CD4-positive, alpha-beta T cell treated with Interleukin-17A for 4 hours (primary cell): ENCODE measurements around the gene ERMAP.
"Not testable (repeated sequence)": the region's sequence is repeated elsewhere in the genome, so short reads cannot be mapped to it uniquely, and the experiment has no call there.

Source experiments
- DNase-seq: peaks from one replicate; pipeline ENCODE4 v3.0.0-alpha.2; 2020; ENCODE audit warnings: mixed read lengths

ERMAP gene

DNA sequence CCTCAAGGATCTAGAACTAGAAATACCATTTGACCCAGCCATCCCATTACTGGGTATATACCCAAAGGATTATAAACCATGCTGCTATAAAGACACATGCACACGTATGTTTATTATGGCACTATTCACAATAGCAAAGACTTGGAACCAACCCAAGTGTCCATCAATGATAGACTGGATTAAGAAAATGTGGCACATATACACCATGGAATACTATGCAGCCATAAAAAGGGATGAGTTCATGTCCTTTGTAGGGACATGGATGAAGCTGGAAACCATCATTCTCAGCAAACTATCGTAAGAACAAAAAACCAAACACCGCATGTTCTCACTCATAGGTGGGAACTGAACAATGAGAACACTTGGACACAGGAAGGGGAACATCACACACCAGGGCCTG is 2.1 kb upstream of the ERMAP start:
- DNase-seq = not testable (repeated sequence)

DNA sequence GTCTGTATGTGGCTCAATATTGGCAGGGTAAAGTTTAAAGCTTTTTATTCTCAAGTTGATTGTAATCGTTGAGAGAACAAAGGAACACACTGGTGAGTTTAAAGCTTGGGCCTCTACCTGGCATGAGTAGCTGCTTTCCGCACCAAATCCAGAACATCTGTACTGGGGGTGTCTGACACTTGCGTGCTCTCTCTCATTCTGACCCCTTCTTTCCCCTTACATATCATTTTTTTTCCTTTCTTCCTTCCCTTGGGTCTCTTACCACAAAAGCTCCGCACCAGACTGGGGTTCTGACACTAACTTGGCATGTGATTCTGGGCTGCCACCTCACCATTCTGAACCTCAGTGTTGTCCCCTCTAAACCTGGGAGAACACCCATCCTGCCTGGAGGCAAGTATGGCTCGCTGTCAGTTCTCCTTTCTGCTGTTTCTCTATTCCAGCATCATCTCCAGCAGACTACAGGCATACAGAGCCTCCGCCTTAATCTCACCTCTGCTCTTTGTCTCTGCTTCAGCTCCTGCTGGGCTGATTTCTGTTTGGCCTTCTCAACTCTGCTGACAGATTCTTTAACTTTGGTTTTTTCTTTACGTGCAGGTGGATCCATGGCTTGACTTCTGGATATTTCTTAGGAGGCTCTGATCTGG is 859 bp upstream of the ERMAP start:
- peak; percentile 20 for DNase-seq

DNA sequence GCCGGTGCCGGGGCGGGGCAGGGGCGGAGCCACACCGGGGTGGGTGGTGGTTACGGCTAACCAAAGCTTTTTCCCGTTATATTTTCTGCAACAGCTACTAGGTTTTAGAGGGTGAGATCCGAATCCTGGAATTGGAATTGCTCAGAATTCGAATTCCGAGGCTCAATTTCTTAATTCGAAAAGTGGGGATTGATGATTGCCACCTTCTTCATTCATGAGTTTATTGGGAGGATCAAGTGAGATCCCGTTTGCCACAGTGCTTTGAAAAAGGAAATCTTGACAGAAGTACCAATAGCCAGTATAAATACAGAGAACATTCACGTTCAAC is 482 bp downstream of the ERMAP start:
- no peak for DNase-seq

DNA sequence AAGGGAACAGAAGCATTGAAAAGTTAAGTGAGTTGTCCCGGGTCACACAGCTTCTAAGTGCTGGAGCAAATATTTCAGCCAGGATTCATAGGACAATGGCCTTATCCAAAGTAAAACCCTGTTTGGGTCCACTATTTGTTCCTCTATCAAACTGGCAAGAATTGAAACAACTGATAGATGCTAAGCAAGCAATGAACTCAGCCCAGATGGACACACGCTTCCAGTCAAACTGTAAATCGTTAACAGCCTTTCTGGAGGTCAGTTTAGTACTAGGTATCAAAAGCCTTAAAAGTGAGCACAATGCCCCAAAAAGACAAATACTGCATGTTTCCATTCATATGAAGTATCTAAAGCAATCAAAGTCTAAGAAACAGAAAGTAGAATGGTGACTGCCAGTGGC is 1.1 kb downstream of the ERMAP start:
- DNase-seq = no peak

DNA sequence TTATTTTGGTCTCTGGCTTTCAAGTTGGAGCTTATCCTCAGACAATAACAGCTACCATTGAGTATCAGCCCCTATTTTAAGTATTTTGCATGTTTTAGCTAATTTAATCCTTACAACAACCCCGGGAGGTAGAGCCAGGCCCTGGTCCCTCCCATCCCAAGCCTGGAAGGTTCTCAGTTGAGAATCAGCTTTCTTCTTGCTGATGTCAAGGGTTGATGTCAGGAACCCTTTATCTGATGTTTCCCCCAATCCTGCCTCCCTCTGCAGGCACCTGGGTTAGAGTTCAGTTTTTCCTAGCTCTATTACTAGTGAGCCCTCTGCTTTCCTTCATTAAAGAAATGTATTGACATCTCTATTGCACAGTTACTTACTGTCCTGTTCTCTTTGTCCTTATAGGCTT is 3.9 kb downstream of the ERMAP start:
- no peak for DNase-seq

DNA sequence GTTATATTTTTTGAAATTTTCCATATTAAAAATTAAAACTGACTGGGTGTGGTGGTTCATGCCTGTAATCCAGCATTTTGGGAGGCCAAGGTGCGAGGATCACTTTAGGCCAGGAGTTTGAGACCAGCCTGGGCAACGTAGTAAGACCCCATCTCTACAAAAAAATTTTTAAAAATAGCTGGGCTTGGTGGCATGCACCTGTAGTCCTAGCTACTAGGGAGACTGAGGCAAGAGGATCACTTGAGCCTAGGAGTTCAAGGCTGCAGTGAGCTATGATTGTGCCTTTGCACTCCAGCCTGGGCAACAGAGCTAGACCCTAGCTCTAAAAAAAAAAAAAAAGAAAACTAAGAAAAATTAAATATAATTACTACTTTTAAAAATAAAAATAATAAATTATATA is 4.8 kb downstream of the ERMAP start:
- DNase-seq = no peak

DNA sequence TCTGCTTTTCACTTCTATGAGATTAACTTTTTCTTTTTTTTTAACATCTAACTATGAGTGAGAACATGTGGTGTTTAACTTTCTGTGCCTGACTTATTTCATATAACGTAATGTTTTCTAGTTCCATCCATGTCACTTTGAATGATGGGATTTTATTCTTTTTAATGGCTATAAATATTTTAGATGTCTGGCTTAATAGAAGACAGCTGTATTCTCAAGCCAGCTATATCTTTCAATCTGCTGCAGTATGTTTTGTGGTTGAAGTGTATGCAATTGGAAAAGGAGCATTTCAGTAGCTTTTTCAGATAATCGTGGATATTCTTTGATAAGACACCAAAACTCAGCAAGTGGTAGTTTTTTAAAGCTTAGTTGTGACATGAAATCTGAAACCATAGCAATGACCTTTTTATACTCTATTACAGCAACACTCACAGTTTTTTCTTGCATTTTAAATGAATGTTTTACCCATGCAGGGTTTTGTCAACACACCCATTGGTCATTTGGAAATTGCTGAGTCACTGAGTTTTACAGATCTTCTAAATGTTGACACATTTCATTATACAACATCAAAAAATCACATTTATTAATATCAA is 6.0 kb downstream of the ERMAP start:
- DNase-seq = no peak

DNA sequence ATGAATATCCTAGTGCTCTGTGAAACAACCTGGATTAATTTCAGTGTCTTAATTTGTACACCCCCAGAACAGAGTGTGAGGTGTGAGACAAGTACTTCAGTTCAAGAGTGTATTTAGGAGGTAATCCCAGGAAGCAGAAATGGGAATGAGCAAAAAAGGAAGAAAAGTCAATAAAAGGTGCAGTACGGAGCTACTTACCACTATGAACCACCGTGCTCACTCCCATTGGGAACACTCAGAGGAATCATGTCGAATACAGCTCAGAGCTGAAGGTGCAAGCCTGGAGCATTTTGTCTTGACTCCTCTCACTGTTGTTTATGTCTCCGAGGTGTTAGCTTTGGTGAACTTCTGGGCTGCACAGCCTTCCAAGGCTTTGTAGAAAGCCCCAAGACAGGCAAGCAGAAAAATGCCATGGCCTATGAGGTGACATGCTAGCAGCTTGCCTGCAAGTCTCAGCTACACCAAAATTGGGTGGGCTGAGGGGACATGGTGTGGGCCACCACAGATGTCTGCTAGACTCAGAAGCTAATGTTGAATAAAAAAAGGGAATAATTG is 7.6 kb downstream of the ERMAP start:
- no peak for DNase-seq

DNA sequence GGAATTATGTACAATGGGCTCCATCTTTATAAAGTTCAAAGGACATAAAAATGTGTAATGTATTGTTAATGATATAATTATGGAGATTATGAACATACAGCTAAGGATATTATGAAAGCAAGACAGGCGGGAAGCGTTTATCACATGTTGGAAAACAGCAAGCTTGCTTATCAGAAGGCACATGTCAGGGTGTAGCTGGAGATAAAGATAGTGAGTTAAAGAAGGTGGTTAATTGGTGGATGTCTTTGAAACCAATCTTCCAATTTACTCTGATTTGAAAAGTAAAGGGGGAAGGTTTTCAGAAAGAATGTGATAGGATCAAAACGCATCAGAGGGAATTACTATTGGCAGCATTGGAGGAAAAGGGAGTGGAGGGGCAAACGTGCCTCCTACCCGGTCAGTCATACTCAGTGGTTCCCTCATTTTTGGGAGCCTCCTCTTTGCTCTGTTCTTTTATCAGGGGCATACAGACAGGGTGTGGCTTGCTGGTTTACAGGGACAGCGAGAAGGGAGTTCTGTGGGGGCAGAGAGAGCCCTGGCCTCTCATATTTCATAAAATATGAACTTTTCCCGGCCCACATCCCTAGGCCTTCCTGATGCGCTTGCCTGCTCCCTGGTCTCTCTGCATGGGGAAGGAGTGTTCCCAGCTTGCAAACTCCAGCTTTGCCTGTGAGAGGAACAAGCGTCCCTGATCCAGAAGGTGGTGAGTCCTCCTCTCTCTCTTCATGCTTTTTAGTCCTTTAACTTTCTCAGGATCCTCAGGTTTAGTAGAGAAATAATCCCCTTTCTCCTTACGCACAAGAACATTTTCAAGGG is 8.3 kb downstream of the ERMAP start:
- no peak for DNase-seq

DNA sequence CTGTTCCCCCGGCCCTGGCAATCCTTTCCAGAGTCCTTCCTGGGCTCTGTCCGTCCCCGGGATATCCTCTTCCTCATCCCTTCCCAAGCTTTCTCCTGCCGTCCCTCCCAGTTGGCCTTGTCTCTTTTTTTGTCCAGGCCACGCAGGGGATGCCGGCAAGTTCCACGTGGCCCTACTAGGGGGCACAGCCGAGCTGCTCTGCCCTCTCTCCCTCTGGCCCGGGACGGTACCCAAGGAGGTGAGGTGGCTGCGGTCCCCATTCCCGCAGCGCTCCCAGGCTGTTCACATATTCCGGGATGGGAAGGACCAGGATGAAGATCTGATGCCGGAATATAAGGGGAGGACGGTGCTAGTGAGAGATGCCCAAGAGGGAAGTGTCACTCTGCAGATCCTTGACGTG is 13.7 kb downstream of the ERMAP start:
- DNase-seq = no peak

DNA sequence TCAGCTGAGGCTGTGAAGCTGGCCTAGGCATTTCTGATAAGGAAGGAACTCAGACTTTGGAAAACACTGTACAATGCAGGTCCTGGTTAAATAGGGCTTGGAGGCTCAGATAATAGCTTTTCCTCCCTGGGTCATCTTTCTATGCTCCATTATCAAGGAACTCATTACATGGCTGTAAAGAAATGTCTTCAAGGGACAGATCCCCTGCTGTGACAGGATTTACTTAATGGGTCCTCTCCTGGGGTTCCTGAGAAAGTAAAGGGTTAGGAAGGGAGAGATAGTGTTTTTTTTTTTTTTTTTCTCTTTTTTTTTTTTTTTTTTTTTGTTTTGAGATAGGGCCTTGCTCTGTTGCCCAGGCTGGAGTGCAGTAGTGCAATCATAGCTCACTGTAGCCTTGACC is 14.4 kb downstream of the ERMAP start:
- no peak for DNase-seq

DNA sequence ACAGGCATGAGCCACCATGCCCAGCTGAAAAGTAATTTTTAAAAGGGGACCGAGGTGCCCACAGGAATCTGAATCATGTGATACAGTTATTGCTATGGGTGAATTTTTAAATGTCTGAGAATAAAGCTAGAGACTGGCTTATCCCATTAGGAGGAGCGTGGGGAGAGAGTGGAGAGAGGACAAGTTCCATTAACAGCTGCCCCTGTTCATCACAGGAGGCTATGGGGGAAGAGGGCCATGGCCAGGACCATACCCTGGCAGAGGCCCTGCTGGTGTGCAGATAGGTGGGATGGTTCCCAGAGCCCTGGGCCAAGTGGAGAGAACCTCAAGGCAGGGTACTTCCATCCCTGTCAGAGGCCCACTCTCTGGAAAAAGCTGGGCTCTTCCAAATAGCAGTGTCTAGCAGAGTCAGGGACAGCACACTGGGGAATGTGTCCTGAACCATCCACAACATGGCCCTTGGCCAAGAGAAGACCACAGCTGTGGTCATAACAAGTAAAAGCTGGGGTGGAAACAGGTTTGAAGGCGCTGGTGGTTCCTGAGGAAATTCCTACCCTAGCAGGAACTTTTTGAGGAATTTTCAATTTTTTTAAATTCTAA is 15.8 kb downstream of the ERMAP start:
- no peak for DNase-seq

DNA sequence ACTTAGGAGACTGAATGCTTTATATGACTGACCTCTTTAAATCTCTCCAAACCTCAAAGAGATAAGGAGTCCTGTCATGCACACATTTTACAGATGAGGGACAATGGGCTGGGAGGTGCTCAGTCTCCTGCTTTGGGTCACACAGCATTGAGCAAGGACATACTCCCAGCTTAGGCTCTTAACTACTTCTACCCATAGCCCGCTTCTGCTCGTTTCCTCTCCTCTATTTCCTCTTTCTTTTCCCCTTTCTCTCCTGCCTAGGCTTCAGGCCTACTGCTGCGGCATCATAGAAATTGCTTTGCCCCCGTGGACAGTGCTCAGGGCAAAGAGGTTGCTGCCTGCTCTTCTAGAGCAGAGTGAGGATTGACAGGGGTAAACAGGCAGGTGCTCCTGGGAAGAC is 17.1 kb downstream of the ERMAP start:
- no peak for DNase-seq

DNA sequence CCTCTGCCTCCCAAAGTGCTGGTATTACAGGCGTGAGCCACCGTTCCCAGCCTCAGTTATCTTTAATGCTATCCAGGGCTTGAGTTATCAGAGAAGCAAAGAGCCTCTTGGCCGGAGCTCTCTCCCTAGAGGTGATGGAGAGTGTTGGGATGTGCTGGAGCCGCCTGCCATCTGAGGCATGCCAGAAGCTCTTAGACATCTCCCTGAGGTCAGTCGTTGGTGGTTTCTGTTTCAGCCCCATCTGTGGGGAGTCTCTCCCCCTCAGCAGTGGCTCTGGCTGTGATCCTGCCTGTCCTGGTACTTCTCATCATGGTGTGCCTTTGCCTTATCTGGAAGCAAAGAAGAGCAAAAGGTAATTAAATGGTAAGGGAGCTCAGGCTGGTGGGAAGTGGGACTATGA is 17.9 kb downstream of the ERMAP start:
- DNase-seq = no peak

DNA sequence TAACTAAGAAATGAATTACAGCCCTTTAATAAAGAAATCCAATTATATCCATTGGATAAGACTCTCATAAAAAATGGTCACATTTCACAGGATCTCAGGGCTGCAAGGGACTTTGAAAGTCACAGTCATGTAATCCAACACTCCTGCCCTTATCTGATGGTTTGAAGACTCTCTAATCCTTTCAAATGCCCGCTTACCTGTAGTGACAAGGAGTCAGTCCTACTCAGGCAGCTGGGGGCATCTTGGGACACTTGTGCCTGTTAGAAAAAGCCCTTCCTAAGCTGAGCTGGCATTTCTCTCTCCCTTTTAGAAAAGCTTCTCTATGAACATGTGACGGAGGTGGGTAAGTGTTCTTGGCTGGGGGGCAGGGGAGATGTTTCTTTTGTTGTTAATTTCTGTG is 18.5 kb downstream of the ERMAP start:
- DNase-seq = no peak

DNA sequence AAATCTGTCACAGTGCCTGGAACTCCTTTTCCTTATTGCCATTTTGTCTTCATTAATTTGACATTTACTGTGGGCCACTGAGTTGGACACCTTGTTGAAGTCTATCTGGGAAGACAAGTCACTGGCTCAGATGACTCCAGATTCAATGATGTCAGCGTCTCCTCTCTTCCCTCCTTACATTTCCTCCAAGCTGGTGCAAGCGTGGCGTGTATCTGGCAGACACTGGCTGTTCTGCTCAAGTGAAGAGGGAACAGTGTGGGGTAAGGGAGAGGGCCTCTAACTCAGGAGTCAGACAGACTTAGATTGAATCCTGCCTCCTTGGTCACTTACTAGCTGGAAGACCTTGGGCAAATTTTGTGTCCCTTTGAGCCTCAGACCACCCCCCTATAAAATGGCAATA is 20.8 kb downstream of the ERMAP start:
- no peak for DNase-seq

DNA sequence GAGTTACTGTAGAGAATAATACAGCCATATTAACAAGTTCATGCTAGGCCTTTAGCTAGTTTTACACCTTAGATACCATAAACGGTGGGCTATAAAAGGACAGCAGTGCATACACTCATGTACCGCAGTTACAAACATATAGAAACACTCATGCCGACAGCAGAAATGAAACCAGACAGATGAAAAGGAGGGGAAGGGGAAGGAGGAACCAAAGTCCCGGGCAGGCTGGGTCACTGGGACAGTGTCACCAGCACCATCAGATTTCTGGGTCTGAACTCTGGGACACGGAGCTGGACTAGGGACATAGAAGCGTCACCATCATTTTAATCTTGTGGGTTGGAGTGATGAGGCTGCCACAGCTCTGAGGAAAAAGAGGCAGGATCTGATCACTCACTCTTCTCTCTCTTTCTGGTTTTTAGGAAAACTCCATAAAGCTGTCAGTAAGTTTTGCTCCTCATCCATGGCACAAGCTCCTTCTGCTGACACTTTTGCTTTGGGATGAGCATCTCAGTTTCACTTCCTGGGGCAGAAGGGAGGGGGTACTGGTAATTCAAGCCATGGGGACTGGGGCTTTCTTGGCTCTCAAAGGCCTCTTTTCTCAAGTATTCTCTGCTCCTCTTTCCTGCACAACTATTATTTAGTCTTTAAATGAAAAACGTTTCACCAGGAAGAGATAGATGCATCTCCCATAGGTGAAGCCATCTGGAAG is 21.7 kb downstream of the ERMAP start:
- DNase-seq = no peak

DNA sequence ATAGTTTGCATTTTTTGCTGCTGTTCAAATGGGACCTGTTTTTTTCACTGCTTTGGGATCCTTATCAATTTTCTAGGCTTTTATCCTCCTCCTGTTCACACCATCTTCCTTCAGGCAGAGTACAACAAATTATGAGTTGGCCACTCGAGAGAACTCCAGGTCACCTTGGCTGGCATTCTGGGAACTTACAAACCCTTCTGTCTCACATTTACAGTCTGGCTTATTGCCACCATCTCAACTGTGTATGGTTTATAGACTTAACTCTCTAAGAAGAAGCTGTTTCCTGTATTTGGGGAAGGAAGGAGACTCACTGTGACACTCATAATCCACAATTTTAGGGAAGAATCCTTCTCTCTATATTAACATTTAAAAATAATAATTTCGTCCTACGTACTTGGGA is 24.1 kb downstream of the ERMAP start:
- no peak for DNase-seq

DNA sequence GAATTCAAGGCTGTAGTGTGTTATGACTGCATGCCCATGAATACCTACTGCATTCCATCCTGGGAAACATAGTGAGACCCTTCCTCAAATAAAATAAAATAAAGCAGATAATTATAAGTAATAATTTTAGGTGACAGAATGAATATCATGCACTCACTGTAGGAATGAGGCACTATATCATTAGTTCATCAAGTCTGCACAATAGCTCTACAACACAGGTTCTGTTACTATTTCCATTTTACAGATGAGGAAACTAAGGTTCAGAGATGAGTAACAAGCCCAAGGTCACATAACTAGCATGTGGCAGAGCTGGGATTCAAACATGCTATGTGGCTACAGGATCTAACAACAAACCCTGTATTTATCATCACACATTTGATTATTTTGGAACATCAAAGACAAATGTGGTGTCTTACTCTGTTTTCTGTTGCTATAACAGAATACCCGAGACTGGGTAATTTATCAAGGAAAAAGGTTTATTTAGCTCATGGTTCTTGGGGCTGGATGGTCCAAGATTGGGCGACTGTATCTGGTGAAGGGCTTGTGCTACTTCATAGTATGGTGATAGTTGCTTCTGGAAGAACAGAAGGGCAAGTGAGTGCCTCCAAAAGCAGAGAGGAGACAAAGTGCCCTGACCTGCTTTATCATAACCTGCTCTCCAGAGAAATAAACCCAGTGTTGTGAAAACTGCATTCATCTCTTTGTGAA is 24.7 kb downstream of the ERMAP start:
- DNase-seq = no peak

DNA sequence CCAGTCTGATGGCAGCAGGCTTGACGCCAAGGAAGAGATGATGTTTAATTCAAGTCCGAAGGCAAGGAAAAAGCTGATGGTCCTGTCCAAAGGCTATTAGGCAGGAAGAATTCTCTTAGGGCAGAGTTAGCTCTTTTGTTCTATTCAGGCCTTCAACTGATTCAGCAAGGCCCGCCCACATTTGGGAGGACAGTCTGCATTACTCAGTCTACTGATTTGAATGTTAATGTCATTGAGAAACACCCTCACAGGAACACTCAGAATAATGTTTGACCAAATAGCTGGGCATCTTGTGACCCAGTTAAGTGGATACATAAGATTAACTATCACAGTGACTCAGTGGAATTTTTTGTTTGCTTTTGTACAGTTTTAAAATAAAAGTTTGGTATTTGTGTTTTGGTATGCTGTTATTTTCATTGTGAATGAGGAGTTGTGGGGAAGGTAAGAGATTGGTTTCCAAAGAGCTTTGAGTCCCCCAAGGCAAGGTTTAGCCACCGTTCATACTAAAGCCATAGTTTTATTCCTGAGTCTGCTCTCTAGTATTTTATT is 27.7 kb downstream of the ERMAP start:
- DNase-seq = no peak

DNA sequence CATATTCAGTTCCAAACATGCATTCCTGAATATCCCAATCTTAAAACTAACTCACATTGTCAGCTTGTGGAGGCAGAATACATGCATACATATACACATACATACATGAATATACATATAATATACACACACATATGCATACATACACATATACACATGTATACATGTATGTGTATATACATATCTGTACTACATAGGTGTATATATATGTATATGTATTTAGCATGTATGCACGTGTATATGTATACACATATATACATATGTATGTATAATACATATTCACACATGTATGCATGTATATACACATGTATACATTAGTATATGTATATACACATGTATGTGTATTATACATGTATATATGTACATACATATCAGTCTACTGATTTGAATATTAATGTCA is 28.3 kb downstream of the ERMAP start:
- no peak for DNase-seq

DNA sequence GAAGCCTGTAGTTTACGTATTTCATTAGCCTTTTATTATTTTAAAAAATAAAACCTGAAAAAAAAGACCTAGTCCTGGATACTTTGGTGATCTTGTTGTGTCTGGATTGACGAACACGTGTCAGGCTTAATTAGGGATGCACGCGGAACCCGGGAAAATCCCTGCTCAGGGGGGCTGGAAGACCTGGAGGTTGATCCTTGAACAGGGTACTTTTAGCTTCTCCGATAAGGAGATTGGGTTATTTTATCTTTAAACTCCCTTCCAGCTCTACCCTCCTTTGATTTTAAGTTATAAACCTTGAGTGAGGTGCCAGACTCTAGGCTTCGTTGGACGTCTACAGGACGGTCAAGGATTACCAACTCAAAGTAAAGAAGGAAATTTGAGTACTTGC is 28.9 kb downstream of the ERMAP start:
- no peak for DNase-seq
